GM21447 (cell line): ENCODE data around the gene CADPS.
"Not testable (repeated sequence)": the region's sequence is repeated elsewhere in the genome, so short reads cannot be mapped to it uniquely, and the experiment has no call there.

ENCODE experiments used
- ATAC-seq: cut with Tn5 transposase; IDR thresholded peaks from one replicate; pipeline ENCODE4 v1.9.1; 2021; ENCODE audit not compliant: unreplicated experiment

CADPS gene

DNA sequence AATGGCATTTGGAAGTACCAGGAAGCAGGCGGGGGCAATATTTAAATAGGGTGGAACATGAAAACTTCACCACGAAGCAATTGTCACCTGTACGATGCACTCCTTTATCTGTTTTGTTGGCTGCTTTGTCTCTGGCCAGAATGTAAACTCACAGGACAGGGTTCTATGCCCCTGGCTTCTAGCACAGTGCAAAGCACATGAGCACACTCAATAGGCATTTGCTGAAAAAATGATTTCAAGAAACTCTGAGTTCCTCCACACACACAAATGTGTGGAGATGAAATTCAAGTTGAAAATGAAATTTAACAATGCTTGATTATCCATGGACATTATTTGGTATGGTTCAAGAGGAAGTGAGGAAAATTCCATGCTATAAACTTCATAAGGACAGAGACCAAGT is 272.2 kb downstream of the CADPS start:
- no peak for ATAC-seq

DNA sequence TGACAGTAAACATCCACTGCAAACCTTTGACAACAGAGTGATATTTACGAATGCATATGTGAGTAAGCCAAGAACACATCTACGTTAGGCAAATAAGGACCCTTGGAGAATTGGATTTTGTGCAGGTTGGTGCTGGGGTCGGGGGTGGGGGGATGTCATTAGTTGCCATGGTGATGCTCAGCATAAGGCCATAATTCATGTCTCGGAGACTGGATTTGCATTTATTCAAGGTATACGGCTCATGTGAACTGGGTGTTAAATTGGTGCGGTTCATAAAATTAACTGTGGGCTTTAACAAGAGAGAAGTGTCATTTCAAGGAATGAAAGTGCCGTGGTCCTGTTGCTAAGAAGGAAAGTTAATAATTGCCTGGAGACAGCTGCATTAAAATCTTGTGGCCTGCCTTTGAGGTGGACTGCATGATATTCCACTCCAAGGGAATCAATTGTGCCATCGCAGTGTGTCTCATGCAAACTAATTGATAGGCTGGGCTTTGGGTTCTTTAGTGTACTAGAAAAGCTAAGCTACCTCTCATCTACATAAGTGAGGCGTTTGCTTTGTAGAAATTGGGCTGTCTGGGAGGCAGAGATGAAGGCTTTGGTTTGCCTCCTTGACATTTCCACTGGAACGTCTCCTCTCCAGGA is 273.0 kb downstream of the CADPS start:
- no peak for ATAC-seq

DNA sequence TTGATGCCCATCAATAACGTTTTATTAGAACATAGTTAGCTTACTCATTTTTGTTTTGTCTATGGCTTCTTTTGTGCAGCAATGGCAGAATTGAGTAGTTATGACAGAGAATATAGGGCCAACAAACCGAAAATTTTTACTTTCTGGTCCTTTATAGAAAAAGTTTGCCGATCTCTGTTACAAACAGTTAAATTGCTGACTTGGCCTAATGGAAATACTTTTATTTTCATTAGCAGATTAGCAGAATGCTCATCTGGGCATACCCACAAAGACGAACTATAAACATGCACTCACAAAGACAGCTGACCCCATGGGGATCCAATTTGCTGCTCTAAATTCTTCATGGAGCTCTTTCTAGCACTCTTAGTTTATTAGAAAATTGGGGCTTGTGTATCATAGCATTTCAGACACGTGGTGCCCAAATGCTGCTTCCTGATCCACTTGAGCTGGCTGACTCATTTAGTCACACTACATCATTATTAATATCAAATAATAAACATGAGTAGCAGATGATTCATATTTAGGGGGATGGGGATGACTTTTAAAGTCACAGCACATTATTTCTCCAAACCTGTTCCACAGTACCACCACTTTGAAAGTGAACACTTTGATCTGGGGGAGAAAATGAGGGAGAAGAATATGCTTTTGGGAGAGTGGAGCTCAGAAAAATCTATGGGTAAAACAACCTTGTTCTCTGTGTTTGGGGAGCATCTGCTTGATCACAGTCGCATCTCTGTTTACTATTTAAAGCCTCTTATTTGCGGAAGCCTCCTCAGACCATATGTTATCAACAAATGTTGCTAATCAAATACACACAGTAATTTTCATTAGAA is 273.8 kb downstream of the CADPS start:
- ATAC-seq = no peak

DNA sequence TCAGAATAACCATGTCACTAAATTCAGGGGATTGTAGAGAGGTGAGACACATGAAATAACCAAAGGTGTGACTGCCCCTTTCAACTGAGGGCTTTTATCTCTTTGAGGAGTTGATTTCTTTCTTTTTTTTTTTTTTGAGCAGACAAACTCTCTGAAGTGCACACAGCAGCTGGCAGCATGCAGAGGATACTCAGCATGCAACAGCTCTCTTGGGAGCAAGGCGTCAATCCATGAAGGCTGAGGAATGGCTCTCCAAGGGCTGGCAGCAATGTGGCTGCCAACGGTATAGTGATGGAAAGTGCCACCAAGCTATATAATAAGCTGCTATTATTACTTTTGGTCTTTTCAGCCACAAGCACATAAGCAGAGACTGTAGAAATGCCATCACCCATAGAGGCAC is 275.2 kb downstream of the CADPS start:
- ATAC-seq = no peak

DNA sequence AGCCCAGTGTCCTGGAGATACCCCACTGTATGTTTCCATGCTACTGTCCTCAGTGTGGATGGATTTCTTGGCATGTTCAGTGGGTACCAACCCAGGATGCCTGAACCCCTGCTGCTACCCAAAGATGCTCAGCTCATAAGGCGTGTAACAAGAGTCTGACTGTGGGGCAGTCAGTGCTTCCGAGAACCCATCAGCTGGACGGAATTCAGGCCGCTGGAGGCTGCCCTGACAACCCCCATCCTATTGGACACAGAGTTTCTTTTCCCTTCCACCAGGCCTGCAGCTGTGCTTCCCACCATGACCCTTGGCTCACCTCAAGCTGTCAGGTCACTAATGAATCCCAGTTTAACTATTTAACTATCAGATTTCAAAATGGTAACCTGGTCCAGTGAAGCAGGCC is 277.7 kb downstream of the CADPS start:
- no peak for ATAC-seq

DNA sequence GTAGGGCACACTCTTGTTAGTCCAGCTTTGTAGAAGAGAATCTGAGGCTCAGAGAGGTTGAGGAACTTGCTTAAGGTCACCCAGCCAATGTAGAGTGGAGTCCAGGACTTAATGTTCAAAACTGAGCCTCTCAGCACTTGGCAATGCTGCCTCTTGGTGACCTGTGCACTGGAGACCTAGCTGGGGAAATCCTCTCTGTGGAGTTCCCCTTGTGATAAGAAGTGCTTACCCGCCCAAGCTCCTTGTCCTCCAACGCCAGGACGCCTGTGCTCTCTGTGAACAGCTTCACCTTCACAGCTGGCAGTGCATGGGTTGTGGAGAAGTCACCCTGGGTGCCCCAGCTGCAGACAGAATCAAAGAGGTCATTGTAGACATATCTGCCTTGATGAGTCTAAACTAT is 282.8 kb downstream of the CADPS start:
- ATAC-seq = no peak

DNA sequence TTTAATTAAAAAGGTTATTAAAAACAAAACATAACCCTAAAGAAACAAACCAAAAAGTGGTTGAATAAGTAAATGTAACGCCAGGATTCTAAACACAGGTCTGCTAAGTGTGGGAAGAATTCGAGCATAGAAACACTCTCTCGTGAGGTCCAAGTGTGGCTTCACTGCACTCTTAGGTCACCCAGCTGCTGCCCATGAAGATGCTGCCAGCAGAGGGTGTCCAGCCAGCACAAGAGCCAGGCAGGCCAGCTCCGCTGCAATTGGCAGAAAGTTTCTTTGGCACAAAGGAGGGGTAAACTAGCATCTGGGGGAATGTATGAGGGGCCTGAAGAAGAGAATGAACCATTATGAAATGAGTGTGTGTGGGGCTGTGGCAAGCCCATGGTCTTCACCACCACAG is 286.1 kb downstream of the CADPS start:
- no peak for ATAC-seq

DNA sequence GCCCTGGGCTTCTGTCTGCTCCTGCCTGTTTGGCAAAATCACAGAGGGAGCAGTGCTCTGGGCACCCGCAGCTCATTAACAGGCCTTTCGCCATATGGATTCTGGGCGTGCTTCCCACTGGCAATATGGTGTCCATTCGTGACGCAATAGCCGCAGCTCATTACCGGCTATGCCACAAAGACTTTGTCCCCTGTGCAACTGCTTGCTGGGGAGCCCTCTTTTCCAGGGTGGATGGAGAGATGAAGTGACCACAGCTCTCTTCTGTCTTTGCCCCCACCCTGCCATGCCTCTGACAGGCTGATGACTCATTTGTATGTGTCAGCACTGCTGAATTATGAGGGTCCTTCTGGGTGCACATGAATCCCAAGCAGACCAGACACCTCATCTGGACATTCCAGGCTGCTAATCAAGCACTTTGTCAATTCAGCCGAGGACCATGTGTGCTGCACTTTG is 287.6 kb downstream of the CADPS start:
- ATAC-seq = no peak

DNA sequence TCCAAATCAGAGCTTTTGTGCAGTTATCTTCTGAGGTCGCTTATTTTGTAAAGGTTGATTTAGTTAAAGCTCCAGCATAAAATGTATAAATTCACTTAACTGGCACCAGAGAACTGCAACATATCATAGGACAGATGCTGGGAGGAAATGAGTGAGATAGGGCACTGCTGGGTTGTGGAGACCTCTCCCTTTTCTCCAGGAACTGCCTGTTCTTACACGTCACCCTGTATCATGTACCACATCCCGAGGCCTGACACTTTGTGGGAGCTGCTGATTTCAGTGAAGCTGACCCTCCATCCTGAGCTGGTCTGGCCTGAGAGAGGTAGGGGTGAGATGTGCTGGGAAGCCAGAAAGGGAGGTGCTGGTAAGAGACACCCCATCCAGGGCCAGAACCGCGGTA is 288.0 kb downstream of the CADPS start:
- ATAC-seq = no peak

DNA sequence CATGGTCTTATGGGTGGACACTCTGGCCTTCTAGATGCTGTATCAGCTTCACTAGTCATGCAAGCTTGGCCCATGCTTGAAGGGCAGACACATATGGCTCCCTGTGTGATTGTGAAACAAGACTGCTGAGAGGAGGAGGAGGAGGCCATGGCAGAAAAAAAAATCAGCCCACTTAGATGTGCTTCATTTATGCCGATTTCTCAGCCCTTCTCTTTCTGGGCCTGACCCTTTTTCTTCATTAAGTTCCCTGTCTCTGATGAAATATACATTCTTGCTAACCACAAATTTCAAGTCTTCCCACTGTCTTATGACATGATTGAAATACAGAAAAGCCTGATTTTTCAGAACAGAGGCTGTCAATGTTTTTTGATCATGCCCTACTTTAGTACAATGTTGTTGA is 288.9 kb downstream of the CADPS start:
- ATAC-seq = no peak

DNA sequence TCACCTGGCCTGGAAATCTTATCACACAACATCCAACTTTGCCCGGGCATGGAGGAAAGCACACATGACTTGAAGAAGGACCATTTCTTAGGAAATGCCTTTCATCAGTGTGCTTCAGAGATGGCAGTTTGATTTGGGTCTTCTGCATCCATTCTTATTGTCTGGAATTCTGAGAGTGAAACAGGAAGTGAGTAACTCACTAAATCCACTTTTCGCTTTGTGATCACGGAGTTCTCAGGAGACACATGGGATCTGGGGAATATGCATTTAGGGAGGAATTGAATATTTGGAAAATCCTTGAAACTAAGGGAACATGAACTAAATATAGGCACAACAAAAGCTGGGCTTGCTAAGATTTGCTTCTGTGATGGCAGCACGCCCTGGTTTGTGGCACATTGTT is 289.4 kb downstream of the CADPS start:
- ATAC-seq = no peak

DNA sequence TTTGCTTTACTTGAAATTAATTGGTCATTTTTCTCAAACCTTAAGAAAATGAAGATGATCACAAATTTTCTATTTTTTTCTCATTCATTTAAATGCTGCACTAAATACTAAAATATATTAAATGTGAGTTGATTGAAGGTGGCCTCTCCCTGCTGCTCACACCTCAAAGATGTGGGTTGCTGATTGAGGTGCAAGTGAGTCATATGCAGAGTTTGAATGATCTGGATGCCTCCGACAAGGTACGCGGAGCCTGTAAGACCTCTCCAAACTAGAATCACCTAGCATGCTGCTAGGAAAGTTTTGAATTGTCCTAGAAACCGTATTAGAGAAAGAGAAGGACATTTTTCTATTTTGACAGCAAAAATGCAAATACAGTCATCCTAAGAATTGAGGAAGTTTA is 290.6 kb downstream of the CADPS start:
- ATAC-seq = no peak

DNA sequence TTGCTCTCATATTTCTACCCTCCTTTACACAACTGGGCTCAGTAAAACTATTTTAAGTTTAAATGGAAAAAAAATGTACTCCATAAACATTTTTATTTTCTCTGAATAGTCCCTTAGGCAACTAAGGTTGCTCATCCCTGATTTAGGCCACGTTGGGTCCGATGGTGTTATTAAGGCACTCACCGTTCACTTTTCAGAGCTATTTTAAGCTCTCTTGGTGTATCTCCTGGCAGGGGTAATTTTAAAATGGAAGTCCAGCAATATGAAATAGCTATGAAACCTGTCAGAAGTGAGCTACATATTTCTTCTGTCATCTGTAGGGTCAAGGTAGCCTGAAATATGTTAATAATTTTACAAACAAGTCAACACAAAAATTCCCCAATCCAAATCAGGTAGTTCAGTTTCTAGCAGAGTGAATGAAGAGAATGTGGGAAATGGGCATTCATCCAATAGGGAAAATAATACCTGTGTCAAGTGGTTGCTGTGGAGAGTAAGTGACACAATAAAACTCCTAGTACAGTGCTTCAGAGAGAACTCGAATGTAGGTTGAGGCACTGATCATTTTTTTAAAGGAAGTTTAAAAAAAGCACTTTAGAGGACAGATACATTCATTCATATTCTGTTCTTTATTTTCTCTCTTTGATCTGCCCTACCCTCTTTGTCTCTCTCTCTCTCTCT is 292.6 kb downstream of the CADPS start:
- ATAC-seq = no peak

DNA sequence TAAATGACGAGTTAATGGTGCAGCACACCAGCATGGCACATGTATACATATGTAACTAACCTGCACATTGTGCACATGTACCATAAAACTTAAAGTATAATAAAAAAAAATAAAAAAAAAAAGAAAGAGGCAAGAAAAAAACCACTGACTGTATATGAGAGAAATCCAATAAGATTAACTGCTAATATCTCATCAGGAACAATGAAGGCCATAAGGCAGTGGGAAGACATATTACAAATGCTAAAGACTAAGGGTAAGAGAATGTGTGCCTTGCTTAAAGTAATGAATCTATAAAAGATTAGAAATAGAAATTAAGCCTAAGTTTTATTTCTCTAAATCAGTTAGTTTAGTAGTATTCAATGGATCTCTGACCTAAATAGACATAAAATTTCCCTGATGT is 294.7 kb downstream of the CADPS start:
- ATAC-seq = not testable (repeated sequence)

DNA sequence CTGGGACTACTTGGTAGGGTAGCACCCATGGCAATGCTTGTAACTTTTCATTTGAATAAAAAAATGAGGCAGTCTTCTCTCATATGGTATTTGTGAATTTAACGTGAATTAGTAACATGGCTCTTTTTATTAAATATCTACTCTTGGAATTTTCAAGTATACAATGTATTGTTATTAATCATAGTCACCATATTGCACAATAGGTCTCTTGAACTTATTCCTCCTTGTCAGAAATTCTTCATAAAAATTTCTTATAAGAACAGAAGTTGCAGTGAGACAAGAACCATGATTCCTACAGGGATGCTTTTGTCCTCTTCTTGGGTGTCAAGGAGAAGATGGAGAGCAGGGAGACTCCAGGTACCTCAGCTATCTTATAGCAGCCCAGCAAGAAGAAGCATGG is 298.1 kb downstream of the CADPS start:
- ATAC-seq = no peak

DNA sequence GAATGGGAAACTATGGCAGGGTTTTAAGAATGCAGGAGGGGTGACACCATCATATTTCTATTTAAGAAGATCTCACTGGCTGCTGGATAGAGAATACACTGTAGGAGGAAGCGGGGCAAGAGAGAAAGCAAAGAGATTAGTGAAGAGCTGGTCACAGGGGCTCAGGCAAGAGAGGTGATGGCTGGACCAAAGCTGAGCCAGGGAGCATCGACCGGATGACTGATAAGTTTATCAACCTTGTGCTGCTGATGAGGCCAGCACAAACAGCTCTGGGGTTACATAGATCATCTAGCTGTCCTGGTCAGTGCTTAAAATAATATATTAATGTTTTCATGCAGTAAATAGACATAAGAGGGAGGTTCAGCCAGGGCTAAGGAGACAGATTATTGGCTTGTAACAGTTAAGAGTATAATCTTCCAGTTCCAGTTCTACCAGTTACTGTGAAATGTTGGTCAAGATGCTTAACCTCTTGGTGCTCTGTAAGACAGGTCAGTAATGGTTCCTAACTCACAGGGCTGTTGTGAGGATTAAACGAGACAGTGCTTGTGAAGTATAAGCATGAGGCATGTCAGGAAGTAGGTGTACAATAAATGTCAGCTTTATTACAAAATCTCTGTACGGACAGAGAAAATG is 300.8 kb downstream of the CADPS start:
- ATAC-seq = no peak

DNA sequence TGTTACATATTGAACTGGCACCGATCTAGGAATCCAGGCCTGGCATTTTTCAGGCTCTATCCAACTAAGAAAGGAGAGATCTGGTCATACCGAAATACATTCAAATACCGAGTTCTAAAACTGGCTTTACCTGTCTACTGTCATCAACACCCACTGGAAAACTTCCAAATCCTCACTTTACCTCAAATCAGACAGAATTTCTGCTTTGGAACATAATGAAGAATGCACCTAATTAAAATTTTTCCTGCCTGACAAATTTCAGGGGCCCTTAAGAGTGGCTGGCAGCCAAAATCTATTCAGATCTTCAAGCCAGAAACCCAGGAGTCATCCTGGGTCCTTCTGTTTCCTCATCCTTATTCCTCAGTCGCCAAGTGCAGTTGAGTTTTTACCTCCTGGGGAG is 303.3 kb downstream of the CADPS start:
- no peak for ATAC-seq

DNA sequence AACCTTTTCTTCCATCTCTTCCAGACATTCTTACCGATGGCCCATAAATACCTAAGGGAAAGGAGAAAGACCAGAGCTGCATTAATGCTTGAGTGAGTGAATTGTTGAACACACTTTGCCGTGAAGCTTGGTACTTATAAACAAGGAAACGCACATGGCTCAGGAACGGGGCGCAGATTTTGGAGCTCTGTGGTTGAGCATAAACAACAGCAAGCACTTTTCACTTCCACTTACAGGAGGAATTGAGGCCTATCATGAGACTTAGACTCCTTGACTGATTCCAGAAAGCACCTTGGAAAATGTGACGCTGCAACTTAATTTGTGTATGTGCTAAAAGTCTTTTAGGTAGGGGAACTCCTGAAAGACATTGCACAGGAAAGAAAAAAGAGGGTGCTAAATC is 304.3 kb downstream of the CADPS start:
- no peak for ATAC-seq

DNA sequence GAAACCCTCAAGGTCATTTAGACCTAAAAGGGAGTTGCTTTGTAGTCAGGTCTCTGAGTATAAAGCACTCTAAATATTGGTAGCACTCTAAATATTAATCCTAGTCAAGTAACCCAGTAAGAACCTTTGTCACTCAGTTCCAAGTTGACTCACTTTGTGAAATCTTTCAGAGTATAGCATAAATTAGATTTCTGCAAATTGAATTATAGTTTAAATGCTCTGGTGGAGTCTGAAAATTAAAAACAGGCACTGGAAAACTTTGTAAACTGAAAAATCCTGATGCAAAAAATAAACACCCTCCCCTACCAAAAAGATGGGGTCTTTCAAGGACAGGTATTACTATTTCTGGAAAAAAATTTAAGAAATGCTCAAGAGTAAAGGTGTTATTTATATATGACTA is 305.6 kb downstream of the CADPS start:
- no peak for ATAC-seq

DNA sequence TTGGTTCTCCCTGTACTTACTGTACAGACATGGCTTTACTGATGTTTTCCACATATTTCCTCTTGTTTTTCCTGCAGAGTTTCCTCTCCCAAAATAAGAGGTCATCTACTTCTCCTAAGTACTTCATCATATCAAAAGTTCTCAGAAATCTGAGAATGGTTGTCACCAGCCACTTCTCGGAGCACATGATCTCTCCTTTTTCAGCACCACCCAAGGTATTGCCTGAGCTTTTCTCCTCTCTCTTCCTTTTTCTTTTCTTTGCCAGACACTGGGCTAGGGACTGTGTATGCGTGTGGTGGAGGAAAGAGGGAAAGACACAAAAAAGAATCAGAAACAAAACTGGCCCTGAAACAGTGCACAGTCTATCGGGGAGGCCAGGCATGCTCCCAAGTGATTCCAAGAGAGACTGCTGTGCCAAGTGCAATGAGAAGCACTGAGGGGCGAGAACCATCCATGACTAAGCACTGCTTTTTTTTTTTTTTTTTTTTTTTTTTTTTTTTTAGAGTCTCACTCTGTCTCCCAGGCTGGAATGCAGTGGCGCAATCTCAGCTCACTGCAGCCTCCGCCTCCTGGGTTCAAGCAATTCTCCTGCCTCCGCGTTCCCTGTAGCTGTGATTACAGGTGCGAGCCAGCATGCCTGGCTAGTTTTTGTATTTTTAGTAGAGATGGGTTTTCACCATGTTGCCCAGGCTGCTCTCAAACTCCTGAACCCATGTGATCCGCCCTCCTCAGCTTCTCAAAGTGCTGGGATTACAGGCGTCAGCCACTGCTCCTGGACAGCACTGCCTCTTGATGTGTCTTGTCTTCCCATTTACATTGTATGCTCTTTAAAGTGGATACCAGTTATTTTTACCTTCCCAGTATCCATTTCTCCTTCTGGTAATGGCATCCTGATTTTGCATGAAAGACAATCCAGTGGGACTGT is 307.9 kb downstream of the CADPS start:
- no peak for ATAC-seq
